Gastrocnemius medialis (tissue), 4 donors: ENCODE measurements around the gene HDHD5. TPM values are rescaled to one million over a fixed set of nuclear protein-coding genes. Genes with fewer than 3 reads are reported as not detected.

Experiments
- ATAC-seq, 2 donors: fragments of 150-250 bp; one replicate each; pipeline ENCODE4 v1.9.1; 2016
- DNase-seq, 2 donors: peaks; one replicate each; pipeline ENCODE4 v3.0.0-alpha.2; 2019
- H3K27ac ChIP-seq, 4 donors: fragments of 200-600 bp; sonication (generic); 1 replicate in 1 of 4; 2 replicates in 3 of 4; pipeline ENCODE4 v1.5.1; 2016 to 2018; ENCODE audit warnings: mild to moderate bottlenecking in 2 of 4, moderate library complexity in 1 of 4
- H3K27me3 ChIP-seq, 3 donors: fragments of 200-600 bp; sonication (generic) in 2 of 3; 1 replicate in 1 of 3; 2 replicates in 2 of 3; pipeline versions ENCODE4 v1.5.1 to v1.6.0; 2016 to 2019; ENCODE audit warnings: mild to moderate bottlenecking in 1 of 3, moderate library complexity in 1 of 3
- H3K36me3 ChIP-seq, 2 donors: fragments of 200-600 bp; sonication (generic) in 1 of 2; one replicate each; pipeline ENCODE4 v1.5.1; 2017 to 2018
- H3K4me1 ChIP-seq, 2 donors: fragments of 200-600 bp; sonication (generic) in 1 of 2; one replicate each; pipeline ENCODE4 v1.5.1; 2016 to 2017; ENCODE audit warnings: mild to moderate bottlenecking in 2 of 2
- H3K4me3 ChIP-seq, 4 donors: fragments of 200-600 bp; sonication (generic) in 3 of 4; 1 replicate in 1 of 4; 2 replicates in 3 of 4; pipeline ENCODE4 v1.5.1; 2016 to 2019; ENCODE audit warnings: mild to moderate bottlenecking in 2 of 4
- H3K9me3 ChIP-seq, 3 donors: fragments of 200-600 bp; sonication (generic) in 2 of 3; 1 replicate in 1 of 3; 2 replicates in 2 of 3; pipeline ENCODE4 v1.5.1; 2016 to 2019
- POLR2A ChIP-seq, 2 donors: fragments of 450-650 bp; IDR thresholded peaks; one replicate each; pipeline ENCODE4 v1.6.1; 2017; ENCODE audit warnings: antibody characterized with exemption in 2 of 2, mild to moderate bottlenecking in 2 of 2, moderate library complexity in 2 of 2
- in situ Hi-C, 4 donors: fragments of 200-750 bp; cut with MboI; loops; one replicate each; pipeline versions ENCODE4 v1.15.0 to v1.8.0; 2017; ENCODE audit warnings: low sequenced_read_pairs in 4 of 4
- intact Hi-C: fragments of 100-400 bp; cut with DNase I; formaldehyde crosslinking; loops from one replicate; pipeline ENCODE4 v1.15.1; 2023; ENCODE audit warnings: low total_unique reads
- total RNA-seq, 4 donors: library from RNA; depleted of rRNA; stranded (reverse); fragments of >200 nt; gene quantifications; one replicate each; pipeline versions ENCODE4 v1.1.0 to v1.2.3, GENCODE V29; 2016
- TF ChIP-seq, protein P1 (sequence below), 5 experiments: fragments of 450-650 bp in 3 of 5; fragments of 200-600 bp in 2 of 5; sonication (generic) in 2 of 5; IDR thresholded peaks in 4 of 5; conservative IDR thresholded peaks in 1 of 5; 1 replicate in 4 of 5; 2 replicates in 1 of 5; pipeline ENCODE4 v1.5.1; 2016 to 2019; ENCODE audit warnings: antibody characterized with exemption in 5 of 5, mild to moderate bottlenecking in 3 of 5, moderate library complexity in 3 of 5

Gene HDHD5
- total RNA-seq, 4 donors from 2014 or later = 32.0 to 38.5 (median 35.1) TPM

GRCh38 chr22:17159504-17159951 lies 451 bp upstream of the HDHD5 start:
- DNase-seq (peak in 1 of 2 donors; percentile 44), ATAC-seq (peak; percentile 38 to 47)
- in situ Hi-C loops (loop anchor here in 3 of 4 donors (10.0 to 25.0 kb wide), 3 partner anchors 85 to 478 kb away; partner anchors contain the start of genes ATP6V1E1 (in 1 of the 3) and BCL2L13 (in 1 of the 3)), intact Hi-C loops (loop anchor here (5.0 kb wide), 2 partner anchors 37 to 208 kb away; partner anchors contain the start of genes CECR2 and TMEM121B)
- Histone ChIP-seq H3K27ac (peak overlapping the region; percentile 91 to 94 (median 91)), H3K36me3 (no peaks in the 10 kb centered on the region), H3K9me3 (no peaks in the 10 kb centered on the region), H3K4me3 (peak overlapping the region; percentile 70 to 90 (median 80)), H3K4me1 (peaks cover 31 to 36% of the 10 kb centered on the region in 2 donors), H3K27me3 (no peaks in the 10 kb centered on the region)
- TF ChIP-seq POLR2A (IDR thresholded peaks at IDR 0.05) = no peak
- TF ChIP-seq, protein P1, sequence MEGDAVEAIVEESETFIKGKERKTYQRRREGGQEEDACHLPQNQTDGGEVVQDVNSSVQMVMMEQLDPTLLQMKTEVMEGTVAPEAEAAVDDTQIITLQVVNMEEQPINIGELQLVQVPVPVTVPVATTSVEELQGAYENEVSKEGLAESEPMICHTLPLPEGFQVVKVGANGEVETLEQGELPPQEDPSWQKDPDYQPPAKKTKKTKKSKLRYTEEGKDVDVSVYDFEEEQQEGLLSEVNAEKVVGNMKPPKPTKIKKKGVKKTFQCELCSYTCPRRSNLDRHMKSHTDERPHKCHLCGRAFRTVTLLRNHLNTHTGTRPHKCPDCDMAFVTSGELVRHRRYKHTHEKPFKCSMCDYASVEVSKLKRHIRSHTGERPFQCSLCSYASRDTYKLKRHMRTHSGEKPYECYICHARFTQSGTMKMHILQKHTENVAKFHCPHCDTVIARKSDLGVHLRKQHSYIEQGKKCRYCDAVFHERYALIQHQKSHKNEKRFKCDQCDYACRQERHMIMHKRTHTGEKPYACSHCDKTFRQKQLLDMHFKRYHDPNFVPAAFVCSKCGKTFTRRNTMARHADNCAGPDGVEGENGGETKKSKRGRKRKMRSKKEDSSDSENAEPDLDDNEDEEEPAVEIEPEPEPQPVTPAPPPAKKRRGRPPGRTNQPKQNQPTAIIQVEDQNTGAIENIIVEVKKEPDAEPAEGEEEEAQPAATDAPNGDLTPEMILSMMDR (IDR thresholded peaks at IDR 0.05 in 4 of 5, conservative IDR thresholded peaks at IDR 0.05 in 1 of 5) = no peak

DNA sequence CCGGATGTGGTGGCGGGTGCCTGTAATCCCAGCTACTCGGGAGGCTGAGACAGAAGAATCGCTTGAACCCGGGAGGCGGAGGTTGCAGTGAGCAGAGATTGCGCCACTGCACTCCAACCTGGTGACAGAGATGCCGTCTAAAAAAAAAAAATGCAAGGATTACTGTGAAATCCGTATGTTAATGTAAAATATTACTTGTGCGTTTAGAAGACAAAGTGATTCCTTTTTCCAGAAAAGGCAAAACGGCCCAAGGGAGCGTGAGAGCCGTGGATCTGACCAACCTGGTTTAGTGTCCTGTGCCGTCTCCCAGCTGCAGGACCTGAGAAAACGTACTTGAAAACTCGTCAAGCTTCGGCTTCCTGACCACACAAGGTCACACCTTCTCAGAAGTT lies 905 bp downstream of the HDHD5 start:
- intact Hi-C loops = loop anchor here (5.0 kb wide), 2 partner anchors 36 to 209 kb away; partner anchors contain the start of genes CECR2 and TMEM121B
- Histone ChIP-seq H3K9me3 (no peaks in the 10 kb centered on the region), H3K27ac (peak overlapping the region; percentile 91 to 94 (median 91)), H3K4me1 (peaks cover 31 to 39% of the 10 kb centered on the region in 2 donors), H3K4me3 (peak overlapping the region; percentile 70 to 90 (median 80)), H3K27me3 (no peaks in the 10 kb centered on the region), H3K36me3 (no peaks in the 10 kb centered on the region)
- TF ChIP-seq, protein P1 (IDR thresholded peaks at IDR 0.05 in 4 of 5, conservative IDR thresholded peaks at IDR 0.05 in 1 of 5) = no peak
- no peak for TF ChIP-seq POLR2A (IDR thresholded peaks at IDR 0.05)
- ATAC-seq = no peak
- no peak for DNase-seq
- in situ Hi-C loops = loop anchor here in 3 of 4 donors (10.0 to 25.0 kb wide), 3 partner anchors 83 to 479 kb away; partner anchors contain the start of genes ATP6V1E1 (in 1 of the 3) and BCL2L13 (in 1 of the 3)

GRCh38 chr22:17157714-17158113 lies 1.4 kb downstream of the HDHD5 start:
- Histone ChIP-seq H3K27me3 (no peaks in the 10 kb centered on the region), H3K4me3 (peak overlapping the region in 3 of 4 donors; percentile 73 to 90 (median 88)), H3K4me1 (peaks cover 35 to 44% of the 10 kb centered on the region in 2 donors), H3K27ac (peak overlapping the region; percentile 91 to 94 (median 91)), H3K9me3 (no peaks in the 10 kb centered on the region), H3K36me3 (no peaks in the 10 kb centered on the region)
- TF ChIP-seq POLR2A (IDR thresholded peaks at IDR 0.05) = no peak
- TF ChIP-seq, protein P1 (IDR thresholded peaks at IDR 0.05 in 4 of 5, conservative IDR thresholded peaks at IDR 0.05 in 1 of 5) = no peak
- DNase-seq (no peak), ATAC-seq (no peak)
- in situ Hi-C loops = loop anchor here in 3 of 4 donors (10.0 to 25.0 kb wide), 3 partner anchors 83 to 480 kb away; partner anchors contain the start of genes ATP6V1E1 (in 1 of the 3) and BCL2L13 (in 1 of the 3)
- intact Hi-C loops = loop anchor here (5.0 kb wide), 2 partner anchors 35 to 210 kb away; partner anchors contain the start of genes CECR2 and TMEM121B

- ATAC-seq (no peak), DNase-seq (no peak)
- no peak overlapping the region for H3K4me3 ChIP-seq
- intact Hi-C loops (loop anchor here (5.0 kb wide), 2 partner anchors 34 to 211 kb away; partner anchors contain the start of genes CECR2 and TMEM121B), in situ Hi-C loops (loop anchor here in 3 of 4 donors (10.0 to 25.0 kb wide), 3 partner anchors 81 to 481 kb away; partner anchors contain the start of genes ATP6V1E1 (in 1 of the 3) and BCL2L13 (in 1 of the 3))
- H3K27ac ChIP-seq = peak overlapping the region in 1 of 4 donors; percentile 35
- H3K4me1 ChIP-seq = peaks cover 42 to 52% of the 10 kb centered on the region in 2 donors
- TF ChIP-seq, protein P1 (IDR thresholded peaks at IDR 0.05 in 4 of 5, conservative IDR thresholded peaks at IDR 0.05 in 1 of 5) = no peak
- no peak for TF ChIP-seq POLR2A (IDR thresholded peaks at IDR 0.05)
- H3K27me3 ChIP-seq = no peaks in the 10 kb centered on the region
- H3K9me3 ChIP-seq = no peaks in the 10 kb centered on the region
- no peaks in the 10 kb centered on the region for H3K36me3 ChIP-seq
Measured at GRCh38 chr22:17155941-17156340, 3.1 kb downstream of the HDHD5 start.
